ENCODE results near the gene FOXP3. TPM values are rescaled to one million over a fixed set of nuclear protein-coding genes. Genes with fewer than 3 reads are reported as not detected.

Gene FOXP3
- total and polyA plus RNA-seq, 11 donors = 0.11 to 1.4 TPM; not detected in 9

DNA sequence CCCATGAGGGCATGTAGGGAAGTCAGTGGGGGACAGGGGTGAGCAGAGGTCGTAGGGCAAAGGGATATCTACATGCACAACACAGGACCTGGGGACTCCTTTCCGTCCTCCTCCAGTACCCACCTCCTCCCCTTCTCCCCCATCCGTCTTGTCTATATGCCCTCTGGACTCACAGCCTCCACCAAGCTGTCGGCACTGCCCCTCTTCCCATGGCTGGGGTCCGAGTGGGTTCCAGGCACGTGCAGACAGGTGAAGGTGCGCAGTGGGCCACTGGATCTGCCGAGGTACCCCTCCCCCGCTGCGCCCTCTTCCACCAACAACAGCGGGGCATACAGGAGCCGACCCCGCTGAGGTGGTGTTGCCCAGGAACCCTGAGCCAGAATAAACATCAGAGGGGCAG is 59.1 kb downstream of the FOXP3 start:
- peaks cover 0 to 5% (median 0%) of the 10 kb centered on the region in 9 donors for H3K27me3 ChIP-seq
- DNase-seq (no peak), ATAC-seq (no peak)
- H3K4me1 ChIP-seq = peaks cover 0 to 5% (median 1%) of the 10 kb centered on the region in 12 donors
- no peak overlapping the region for H3K4me3 ChIP-seq
- TF ChIP-seq, protein P1, sequence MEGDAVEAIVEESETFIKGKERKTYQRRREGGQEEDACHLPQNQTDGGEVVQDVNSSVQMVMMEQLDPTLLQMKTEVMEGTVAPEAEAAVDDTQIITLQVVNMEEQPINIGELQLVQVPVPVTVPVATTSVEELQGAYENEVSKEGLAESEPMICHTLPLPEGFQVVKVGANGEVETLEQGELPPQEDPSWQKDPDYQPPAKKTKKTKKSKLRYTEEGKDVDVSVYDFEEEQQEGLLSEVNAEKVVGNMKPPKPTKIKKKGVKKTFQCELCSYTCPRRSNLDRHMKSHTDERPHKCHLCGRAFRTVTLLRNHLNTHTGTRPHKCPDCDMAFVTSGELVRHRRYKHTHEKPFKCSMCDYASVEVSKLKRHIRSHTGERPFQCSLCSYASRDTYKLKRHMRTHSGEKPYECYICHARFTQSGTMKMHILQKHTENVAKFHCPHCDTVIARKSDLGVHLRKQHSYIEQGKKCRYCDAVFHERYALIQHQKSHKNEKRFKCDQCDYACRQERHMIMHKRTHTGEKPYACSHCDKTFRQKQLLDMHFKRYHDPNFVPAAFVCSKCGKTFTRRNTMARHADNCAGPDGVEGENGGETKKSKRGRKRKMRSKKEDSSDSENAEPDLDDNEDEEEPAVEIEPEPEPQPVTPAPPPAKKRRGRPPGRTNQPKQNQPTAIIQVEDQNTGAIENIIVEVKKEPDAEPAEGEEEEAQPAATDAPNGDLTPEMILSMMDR (IDR thresholded peaks at IDR 0.05) = no peak
- TF ChIP-seq POLR2A (IDR thresholded peaks at IDR 0.05) = no peak
- intact Hi-C loops (cut with DNase I) = loop anchor here in 1 of 10 donors (10.0 kb wide), 1 partner anchor 59 kb away; the partner anchor contains the start of genes FOXP3 and PPP1R3F
- H3K9me3 ChIP-seq = no peaks in the 10 kb centered on the region
- no peak overlapping the region for H3K27ac ChIP-seq
- no peaks in the 10 kb centered on the region for H3K36me3 ChIP-seq
- WGBS, 4 donors = 73 to 80% (median 77%) methylated on average over 13 of the region's 13 CpGs

DNA sequence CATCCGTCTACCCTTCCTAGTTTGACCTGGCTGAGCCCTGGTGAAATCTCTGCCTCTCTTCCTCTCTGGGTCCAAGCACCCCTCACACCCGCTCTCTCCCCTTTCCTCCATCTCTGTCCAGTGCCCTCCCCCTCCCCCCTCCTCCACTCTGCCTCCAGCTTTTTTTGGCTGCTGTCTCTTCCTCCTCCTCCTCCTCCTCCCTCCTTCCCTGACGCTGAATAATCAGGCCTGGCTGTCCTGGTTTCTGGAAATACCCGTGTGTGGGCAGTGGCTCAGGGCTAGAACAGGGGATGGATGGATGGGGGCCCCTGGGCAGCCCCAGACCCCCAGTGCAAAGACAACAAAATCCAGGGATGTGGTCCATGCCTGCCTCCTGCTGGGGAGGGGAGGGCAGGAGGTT is 59.8 kb downstream of the FOXP3 start:
- peaks cover 0 to 8% (median 2%) of the 10 kb centered on the region in 12 donors for H3K4me1 ChIP-seq
- H3K9me3 ChIP-seq = no peaks in the 10 kb centered on the region
- intact Hi-C loops (cut with DNase I) = loop anchor here in 1 of 10 donors (10.0 kb wide), 1 partner anchor 60 kb away; the partner anchor contains the start of genes FOXP3 and PPP1R3F
- peaks cover 0 to 5% (median 0%) of the 10 kb centered on the region in 9 donors for H3K27me3 ChIP-seq
- no peak overlapping the region for H3K4me3 ChIP-seq
- H3K27ac ChIP-seq = no peak overlapping the region
- 41 to 52% (median 45%) methylated on average over 4 of the region's 4 CpGs for WGBS, 4 donors
- H3K36me3 ChIP-seq = no peaks in the 10 kb centered on the region
- DNase-seq = no peak
- no peak for TF ChIP-seq POLR2A (IDR thresholded peaks at IDR 0.05)
- TF ChIP-seq, protein P1 (IDR thresholded peaks at IDR 0.05) = no peak
- ATAC-seq = no peak

DNA sequence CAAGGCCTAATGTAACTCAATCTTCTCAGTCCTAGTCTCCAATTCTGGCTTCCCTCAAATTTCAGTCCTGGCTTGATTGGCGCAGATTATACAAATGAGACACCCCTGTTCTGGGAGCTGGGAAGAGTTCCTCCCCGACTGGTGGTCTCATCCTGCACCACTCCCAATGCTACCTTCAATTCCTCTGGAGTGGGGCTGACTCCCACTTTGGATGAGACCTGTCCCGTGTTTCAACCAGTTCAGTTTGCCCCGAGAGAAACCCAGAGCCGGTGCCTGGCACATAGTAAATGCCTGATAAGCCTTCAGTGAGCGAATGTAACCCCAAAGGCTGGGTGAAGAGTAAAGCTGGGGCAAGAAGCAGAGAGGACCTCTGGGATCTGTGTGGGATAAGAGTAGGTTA is 60.5 kb downstream of the FOXP3 start:
- peaks cover 0 to 3% (median 0%) of the 10 kb centered on the region in 9 donors for H3K27me3 ChIP-seq
- DNase-seq (no peak), ATAC-seq (no peak)
- WGBS, 4 donors = 77 to 89% (median 84%) methylated on average over 6 of the region's 6 CpGs
- TF ChIP-seq POLR2A (IDR thresholded peaks at IDR 0.05) = no peak
- TF ChIP-seq, protein P1 (IDR thresholded peaks at IDR 0.05) = no peak
- H3K4me3 ChIP-seq = no peak overlapping the region
- no peak overlapping the region for H3K27ac ChIP-seq
- no peaks in the 10 kb centered on the region for H3K36me3 ChIP-seq
- H3K9me3 ChIP-seq = no peaks in the 10 kb centered on the region
- intact Hi-C loops (cut with DNase I) = loop anchor here in 1 of 10 donors (10.0 kb wide), 1 partner anchor 61 kb away; the partner anchor contains the start of genes FOXP3 and PPP1R3F
- peaks cover 0 to 11% (median 2%) of the 10 kb centered on the region in 12 donors for H3K4me1 ChIP-seq

DNA sequence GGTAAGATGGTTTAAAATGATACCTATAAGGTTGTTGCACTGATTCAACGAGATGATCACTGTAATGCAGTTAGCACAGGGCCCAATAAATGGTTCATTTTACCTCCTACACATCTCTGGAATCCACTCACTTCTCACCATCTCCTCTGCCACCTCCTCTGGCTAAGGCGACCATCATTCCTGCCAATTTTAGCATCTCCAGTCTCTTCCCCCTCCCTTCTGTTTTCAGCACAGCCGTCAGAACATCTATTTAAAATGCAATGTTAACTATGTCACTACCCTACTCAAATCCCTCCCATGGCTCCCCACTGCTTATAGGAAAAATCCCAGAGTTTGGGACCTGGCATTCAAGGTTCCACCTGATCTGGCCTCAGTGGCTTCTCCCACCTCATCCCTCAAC is 61.0 kb downstream of the FOXP3 start:
- no peak for DNase-seq
- no peak overlapping the region for H3K4me3 ChIP-seq
- WGBS, 4 donors = 33 to 61% (median 56%) methylated on average over 3 of the region's 3 CpGs
- no peaks in the 10 kb centered on the region for H3K36me3 ChIP-seq
- peaks cover 0 to 11% (median 2%) of the 10 kb centered on the region in 12 donors for H3K4me1 ChIP-seq
- intact Hi-C loops (cut with DNase I) = loop anchor here in 1 of 10 donors (10.0 kb wide), 1 partner anchor 61 kb away; the partner anchor contains the start of genes FOXP3 and PPP1R3F
- H3K27me3 ChIP-seq = peaks cover 0 to 3% (median 0%) of the 10 kb centered on the region in 9 donors
- TF ChIP-seq POLR2A (IDR thresholded peaks at IDR 0.05) = no peak
- no peak overlapping the region for H3K27ac ChIP-seq
- no peaks in the 10 kb centered on the region for H3K9me3 ChIP-seq
- ATAC-seq = no peak
